ENCODE measurements around the gene TIMM29.

- TF ChIP-seq ATF2 (tag by site-specific recombination; IDR thresholded peaks at IDR 0.05; ENCODE audit: low read depth) (no peak), HOXA7 (CRISPR knock-in tag; IDR thresholded peaks at IDR 0.05; ENCODE audit: borderline replicate concordance) (no peak), ZFP41 (tag by site-specific recombination; IDR thresholded peaks at IDR 0.05; ENCODE audit: borderline replicate concordance) (no peak), ZNF10 (tag by site-specific recombination; IDR thresholded peaks at IDR 0.05) (no peak), ZBTB8A (tag by site-specific recombination; IDR thresholded peaks at IDR 0.05) (no peak), ZNF112 (tag by site-specific recombination; IDR thresholded peaks at IDR 0.05) (no peak), ZBTB49 (tag by site-specific recombination; IDR thresholded peaks at IDR 0.05; ENCODE audit: low read depth) (no peak), CTCF (tag by site-specific recombination; IDR thresholded peaks at IDR 0.05) (no peak), HOXD13 (CRISPR knock-in tag; IDR thresholded peaks at IDR 0.05; ENCODE audit: borderline replicate concordance) (no peak), ZBTB11 (tag by site-specific recombination; conservative IDR thresholded peaks at IDR 0.05; ENCODE audit: low read depth) (no peak), ZNF76 (tag by site-specific recombination; IDR thresholded peaks at IDR 0.05; ENCODE audit: borderline replicate concordance, low read depth) (no peak), GLI4 (tag by site-specific recombination; IDR thresholded peaks at IDR 0.05) (no peak)
Measured at GRCh38 chr19:10921199-10921909, 7.3 kb upstream of the TIMM29 start.

Measured in HEK293 (cell line).